Measurements from ENCODE around the gene ADGRL1.

The ADGRL1 gene

GRCh38 chr19:14141041-14141440, 64.9 kb downstream of the ADGRL1 start:
- Histone ChIP-seq H3K36me3 (ENCODE audit: low read depth) (no peaks in the 10 kb centered on the region), H3K27ac (ENCODE audit: poor library complexity, severe bottlenecking) (no peak overlapping the region), H3K4me1 (ENCODE audit: insufficient read depth, poor library complexity, severe bottlenecking) (peaks cover 5% of the 10 kb centered on the region), H3K4me3 (ENCODE audit: severe bottlenecking) (no peak overlapping the region), H3K9me3 (ENCODE audit: severe bottlenecking) (no peaks in the 10 kb centered on the region), H3K27me3 (ENCODE audit: insufficient read depth, poor library complexity, severe bottlenecking) (no peaks in the 10 kb centered on the region)
- DNase-seq (ENCODE audit: low spot score): no peak
- no peak for TF ChIP-seq CTCF (IDR thresholded peaks at IDR 0.05; ENCODE audit: poor library complexity, severe bottlenecking)
- no peak for ATAC-seq (ENCODE audit: low read depth)

GRCh38 chr19:14139944-14140343, 66.0 kb downstream of the ADGRL1 start:
- no peak for TF ChIP-seq CTCF (IDR thresholded peaks at IDR 0.05; ENCODE audit: poor library complexity, severe bottlenecking)
- Histone ChIP-seq H3K9me3 (ENCODE audit: severe bottlenecking) (no peaks in the 10 kb centered on the region), H3K27me3 (ENCODE audit: insufficient read depth, poor library complexity, severe bottlenecking) (no peaks in the 10 kb centered on the region), H3K27ac (ENCODE audit: poor library complexity, severe bottlenecking) (no peak overlapping the region), H3K36me3 (ENCODE audit: low read depth) (no peaks in the 10 kb centered on the region), H3K4me3 (ENCODE audit: severe bottlenecking) (no peak overlapping the region), H3K4me1 (ENCODE audit: insufficient read depth, poor library complexity, severe bottlenecking) (peaks cover 5% of the 10 kb centered on the region)
- DNase-seq (ENCODE audit: low spot score): no peak
- no peak for ATAC-seq (ENCODE audit: low read depth)

- peak overlapping the region; percentile 79 for H3K27ac ChIP-seq (ENCODE audit: poor library complexity, severe bottlenecking)
These were observed 67.2 kb downstream of the ADGRL1 start for GRCh38 chr19:14138576-14139265.

GRCh38 chr19:14136509-14137281, 69.3 kb downstream of the ADGRL1 start, which contains the start of gene ASF1B:
TSS of gene ASF1B (minus strand) at chr19:14136589. CDS start at chr19:14136456, 133 bp downstream.
- peak; percentile 99 for DNase-seq (ENCODE audit: low spot score)

More at GRCh38 chr19:14138576-14139265, 67.2 kb downstream of the ADGRL1 start:
- H3K4me3 ChIP-seq (ENCODE audit: severe bottlenecking): no peak overlapping the region
- TF ChIP-seq CTCF (IDR thresholded peaks at IDR 0.05; ENCODE audit: poor library complexity, severe bottlenecking): no peak
- peaks cover 5% of the 10 kb centered on the region for H3K4me1 ChIP-seq (ENCODE audit: insufficient read depth, poor library complexity, severe bottlenecking)
- no peak for DNase-seq (ENCODE audit: low spot score)
- H3K9me3 ChIP-seq (ENCODE audit: severe bottlenecking): no peaks in the 10 kb centered on the region
- ATAC-seq (ENCODE audit: low read depth): no peak
- H3K36me3 ChIP-seq (ENCODE audit: low read depth): 0 out of 2 replicates have a peak, but pooled peaks cover 5% of the 10 kb centered on the region
- H3K27me3 ChIP-seq (ENCODE audit: insufficient read depth, poor library complexity, severe bottlenecking): no peaks in the 10 kb centered on the region

More at GRCh38 chr19:14136509-14137281, 69.3 kb downstream of the ADGRL1 start, which contains the start of gene ASF1B:
- H3K27ac ChIP-seq (ENCODE audit: poor library complexity, severe bottlenecking): peak within 1 kb of the TSS; percentile 79
- H3K4me1 ChIP-seq (ENCODE audit: insufficient read depth, poor library complexity, severe bottlenecking): peaks cover 5% of the 10 kb centered on the region
- 0 out of 2 replicates have a peak, but pooled peaks cover 5% of the 10 kb centered on the region for H3K36me3 ChIP-seq (ENCODE audit: low read depth)
- TF ChIP-seq CTCF (IDR thresholded peaks at IDR 0.05; ENCODE audit: poor library complexity, severe bottlenecking): peak; percentile 98
- H3K27me3 ChIP-seq (ENCODE audit: insufficient read depth, poor library complexity, severe bottlenecking): no peaks in the 10 kb centered on the region
- H3K4me3 ChIP-seq (ENCODE audit: severe bottlenecking): peak within 1 kb of the TSS; percentile 49
- ATAC-seq (ENCODE audit: low read depth): peak; percentile 87
- no peaks in the 10 kb centered on the region for H3K9me3 ChIP-seq (ENCODE audit: severe bottlenecking)
